ENCODE measurements around the gene STYXL1.
"Not testable (repeated sequence)": the region's sequence is repeated elsewhere in the genome, so short reads cannot be mapped to it uniquely, and the experiment has no call there.

The STYXL1 gene, protein sequence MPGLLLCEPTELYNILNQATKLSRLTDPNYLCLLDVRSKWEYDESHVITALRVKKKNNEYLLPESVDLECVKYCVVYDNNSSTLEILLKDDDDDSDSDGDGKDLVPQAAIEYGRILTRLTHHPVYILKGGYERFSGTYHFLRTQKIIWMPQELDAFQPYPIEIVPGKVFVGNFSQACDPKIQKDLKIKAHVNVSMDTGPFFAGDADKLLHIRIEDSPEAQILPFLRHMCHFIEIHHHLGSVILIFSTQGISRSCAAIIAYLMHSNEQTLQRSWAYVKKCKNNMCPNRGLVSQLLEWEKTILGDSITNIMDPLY

GRCh38 chr7:76047811-76048667, at the start of gene STYXL1, which contains the start of gene MDH2:
STYXL1 (minus strand) TSS chr7:76048000; CDS start chr7:76030523, 17,477 bp downstream.
MDH2 (plus strand) TSS chr7:76048106; CDS start chr7:76048161, 55 bp downstream.
- peak; percentile 94 for DNase-seq

DNA sequence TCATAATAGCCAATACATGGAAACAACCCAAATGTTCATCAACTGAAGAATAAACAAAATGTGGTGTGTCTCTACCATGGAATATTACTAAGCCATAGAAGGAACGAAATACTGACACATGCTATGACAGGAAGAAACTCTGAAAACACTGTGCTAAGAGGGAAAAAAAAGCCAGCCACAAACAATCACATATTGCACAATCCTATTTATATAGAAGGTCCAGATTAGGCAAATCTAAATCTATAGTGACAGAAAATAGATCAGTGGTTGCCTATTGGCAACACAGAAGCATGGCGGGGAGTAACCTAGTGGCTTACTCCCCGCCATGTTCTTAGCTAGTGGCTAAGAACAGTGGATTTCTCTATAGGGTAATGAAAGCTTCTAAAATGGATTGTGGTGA, 48.1 kb upstream of the STYXL1 start:
- no peak for DNase-seq

DNA sequence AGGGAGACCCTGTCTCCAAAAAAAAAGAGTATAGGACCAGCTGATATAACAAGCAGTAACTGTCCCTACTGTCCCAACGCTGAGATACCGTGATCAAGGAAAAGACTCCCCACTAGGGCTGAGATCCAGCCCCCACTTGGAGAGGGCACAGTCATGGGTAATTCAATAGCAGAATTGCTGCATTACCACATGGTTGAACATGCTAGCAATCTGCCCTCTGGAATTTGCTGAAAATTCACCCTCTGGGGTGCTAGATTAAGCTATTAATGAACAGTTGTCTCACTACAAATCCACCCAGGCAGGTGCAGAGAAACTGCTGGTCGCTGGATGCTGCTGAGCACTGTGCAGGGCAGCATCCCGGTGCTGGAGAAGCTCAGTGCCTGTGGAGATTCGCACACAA, 46.5 kb upstream of the STYXL1 start:
- not testable (repeated sequence) for DNase-seq

DNA sequence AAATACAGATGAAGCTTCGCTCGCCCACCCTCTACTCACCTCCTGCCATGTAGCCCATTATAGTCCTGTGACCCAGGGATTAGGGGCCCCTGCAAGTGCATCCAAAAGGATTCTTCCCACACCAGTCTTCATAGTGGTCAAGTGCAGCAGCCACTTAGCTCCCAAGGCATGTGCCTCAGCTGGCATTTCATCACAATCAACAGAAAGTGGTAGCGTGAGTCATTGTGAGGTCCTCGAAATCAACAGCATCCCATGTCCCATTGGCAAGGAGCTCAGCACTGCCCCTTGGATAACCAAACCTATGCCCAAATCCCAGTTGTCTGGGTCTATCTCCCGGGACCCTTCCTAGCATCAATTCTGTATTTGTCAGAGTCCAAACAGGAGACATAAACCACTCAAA, 45.7 kb upstream of the STYXL1 start:
- DNase-seq, result not testable (repeated sequence)

DNA sequence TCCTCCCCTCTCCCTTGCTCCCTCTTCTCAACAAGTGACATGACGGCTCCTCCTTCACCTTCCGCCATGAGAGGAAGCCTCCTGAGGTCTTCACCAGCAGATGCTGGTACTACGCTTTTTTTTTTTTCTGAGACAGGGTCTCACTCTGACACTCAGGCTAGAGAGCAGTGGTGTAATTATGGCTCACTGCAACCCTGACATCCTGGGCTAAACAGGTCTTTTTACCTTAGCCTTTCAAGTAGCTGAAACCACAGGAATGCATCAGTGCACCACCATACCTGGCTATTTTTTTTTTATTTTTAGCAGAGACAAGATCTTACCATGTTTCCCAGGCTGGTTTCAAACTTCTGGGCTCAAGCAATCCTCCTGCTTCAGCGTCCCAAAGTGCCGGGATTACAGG, 43.7 kb upstream of the STYXL1 start:
- no peak for DNase-seq

DNA sequence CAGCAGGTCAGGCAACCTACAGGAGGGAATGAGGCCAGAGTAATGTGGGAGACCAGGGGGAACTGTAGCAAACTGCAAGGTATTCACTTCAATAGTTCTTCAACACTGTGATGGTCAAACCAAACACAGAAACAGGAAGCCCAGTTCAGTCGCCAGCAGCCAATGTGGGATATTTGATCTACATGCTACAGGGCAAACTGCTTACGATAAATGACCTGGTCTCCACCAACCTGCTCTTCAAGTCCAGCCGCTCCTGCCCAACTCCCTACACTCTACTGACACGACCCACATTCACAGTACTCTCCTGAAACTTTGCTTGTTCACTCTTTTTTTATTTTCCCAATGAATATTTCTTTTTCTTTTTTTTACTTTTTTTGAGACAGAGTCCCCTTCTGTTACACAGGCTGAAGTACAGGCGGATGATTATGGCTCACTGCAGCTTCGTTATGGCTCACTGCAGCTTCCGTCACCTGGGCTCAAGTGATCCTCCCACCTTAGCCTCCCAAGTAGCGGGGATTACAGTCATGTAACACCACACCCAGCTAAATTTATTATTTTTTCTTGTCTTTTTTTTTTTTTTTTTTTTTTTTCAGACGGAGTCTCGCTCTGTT, 42.2 kb upstream of the STYXL1 start:
- no peak for DNase-seq

DNA sequence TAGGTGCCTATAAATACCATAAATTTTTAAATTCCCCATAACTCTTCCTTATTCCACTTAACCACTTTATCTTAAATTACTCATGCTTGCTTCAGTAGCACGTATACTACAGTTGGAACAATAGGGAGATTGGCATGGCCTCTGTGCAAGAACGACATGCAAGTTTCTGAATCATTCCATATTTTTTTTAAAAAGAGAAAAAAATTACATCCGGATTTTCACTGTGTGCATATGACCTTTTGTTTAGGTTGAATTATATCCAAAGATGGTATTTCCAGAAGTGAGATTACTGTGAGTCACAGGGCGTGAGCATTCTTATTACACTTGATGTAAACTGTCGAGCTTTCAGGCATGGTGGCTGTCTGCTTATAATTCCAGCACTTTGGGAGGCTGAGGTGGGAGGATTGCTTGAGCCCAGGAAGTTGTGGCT, 39.6 kb upstream of the STYXL1 start:
- DNase-seq, result not testable (repeated sequence)

GRCh38 chr7:76086070-76086469, 38.3 kb upstream of the STYXL1 start:
- no peak for DNase-seq

DNA sequence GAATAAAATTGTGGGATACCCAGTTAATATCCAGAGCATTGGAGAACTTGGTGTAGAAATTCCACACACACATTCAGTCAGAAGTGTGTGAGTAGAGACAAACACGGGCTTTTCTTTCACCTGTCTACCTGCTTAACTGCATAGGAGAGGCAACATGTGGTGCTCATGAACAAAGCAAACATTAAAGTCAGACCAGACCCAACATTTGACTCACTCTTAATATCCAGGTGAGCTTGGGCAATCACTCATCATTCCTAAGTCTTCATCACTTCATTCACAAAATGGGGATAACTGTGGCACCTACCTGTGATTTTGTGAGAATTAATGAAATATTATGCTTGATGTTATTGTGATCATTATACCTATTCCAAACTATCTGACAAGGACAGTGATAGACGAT, 36.3 kb upstream of the STYXL1 start:
- DNase-seq, result not testable (repeated sequence)

- no peak for DNase-seq
Measured at GRCh38 chr7:76080204-76080603, 32.4 kb upstream of the STYXL1 start.

GRCh38 chr7:76077435-76077834, 29.6 kb upstream of the STYXL1 start:
- no peak for DNase-seq

GRCh38 chr7:76076995-76077394, 29.2 kb upstream of the STYXL1 start:
- DNase-seq, result no peak

DNA sequence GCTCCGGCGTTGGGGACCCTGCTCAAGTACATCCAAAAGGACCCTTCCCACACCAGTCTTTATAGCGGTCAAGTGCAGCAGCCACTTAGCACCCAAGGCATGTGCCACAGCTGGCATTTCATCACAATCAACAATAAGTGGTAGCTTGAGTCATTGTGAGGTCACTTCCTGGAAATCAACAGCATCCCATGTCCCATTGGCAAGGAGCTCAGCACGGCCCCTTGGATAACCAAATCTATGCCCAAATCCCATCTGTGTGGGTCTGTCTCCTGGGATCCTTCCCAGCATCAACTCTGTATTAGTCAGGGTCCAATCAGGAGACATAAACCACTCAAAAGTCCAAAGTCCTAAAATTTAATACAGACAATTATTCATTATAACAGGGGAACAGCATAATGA, 27.2 kb upstream of the STYXL1 start:
- no peak for DNase-seq

DNA sequence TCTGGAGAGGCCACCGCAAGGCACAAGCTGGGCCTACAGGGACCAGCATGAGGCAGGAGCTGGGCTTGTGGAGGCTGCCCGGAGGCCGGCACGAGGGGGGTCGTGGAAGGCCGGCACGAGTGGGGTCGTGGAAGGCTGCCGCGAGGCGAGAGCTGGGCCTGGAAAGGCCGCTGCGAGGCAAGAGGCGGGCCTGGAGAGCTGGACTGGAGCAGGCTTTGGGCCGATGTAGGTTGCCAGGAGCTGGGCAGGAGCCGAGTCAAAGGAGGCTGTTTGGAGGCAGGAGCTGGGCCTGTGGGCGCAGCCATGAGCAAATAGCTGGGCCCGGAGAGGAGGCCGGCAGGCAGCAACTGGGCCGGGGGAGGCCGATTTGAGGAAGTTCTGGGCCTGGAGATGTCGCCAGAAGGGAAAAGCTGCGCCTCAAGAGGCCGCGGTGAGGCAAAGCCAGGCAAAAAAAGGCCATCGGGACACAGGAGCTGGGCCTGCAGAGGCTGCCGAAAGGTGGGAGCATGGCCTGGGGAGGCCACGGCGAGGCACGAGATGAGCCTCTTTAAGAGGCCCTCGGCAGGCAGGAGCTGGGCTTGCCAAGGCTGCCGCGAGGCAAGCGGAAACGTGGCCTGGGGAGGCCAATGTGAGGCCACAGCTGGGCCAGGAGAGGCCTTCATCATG, 26.6 kb upstream of the STYXL1 start:
- no peak for DNase-seq

DNA sequence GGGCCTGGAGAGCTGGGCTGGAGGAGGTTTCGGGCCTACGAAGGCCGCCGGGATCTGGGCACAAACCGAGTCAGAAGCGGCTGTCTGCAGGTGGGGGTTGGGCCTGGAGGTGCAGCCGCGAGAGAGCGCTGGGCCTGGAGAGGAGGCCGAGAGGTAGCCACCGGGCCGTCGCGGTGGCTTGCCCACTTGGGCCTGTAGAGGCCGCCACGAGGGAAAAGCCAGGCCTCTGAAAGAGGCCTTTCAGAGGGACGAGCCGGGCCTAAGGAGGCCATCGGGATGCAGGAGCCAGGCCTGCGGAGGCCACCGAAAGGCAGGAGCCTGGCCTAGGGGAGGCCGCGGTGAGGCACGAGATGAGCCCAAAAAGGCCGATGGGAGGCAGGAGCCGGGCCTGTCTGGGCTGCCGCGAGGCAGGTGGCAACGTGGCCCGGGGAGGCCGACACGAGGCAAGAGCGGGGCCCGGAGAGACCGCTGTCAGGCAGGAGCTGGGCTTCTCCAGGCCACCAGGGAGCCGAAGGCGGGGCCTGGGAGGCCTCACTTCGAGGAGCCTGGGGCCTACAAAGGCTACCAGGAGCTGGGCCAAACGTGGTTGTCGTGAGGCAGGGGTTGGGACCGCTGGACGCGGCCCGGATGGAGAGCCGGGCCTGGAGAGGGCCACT, 25.7 kb upstream of the STYXL1 start:
- no peak for DNase-seq

GRCh38 chr7:76072243-76073148, 24.7 kb upstream of the STYXL1 start:
- no peak for DNase-seq

GRCh38 chr7:76071316-76072242, 23.8 kb upstream of the STYXL1 start:
- DNase-seq, result no peak

GRCh38 chr7:76069238-76069638, 21.4 kb upstream of the STYXL1 start:
- no peak for DNase-seq

- DNase-seq, result no peak
Measured at GRCh38 chr7:76066716-76067503, 19.1 kb upstream of the STYXL1 start.

Data from stimulated activated CD4-positive, alpha-beta T cell treated with anti-CD3 and anti-CD28 coated beads, Interleukin-1b, Interleukin-23, amount 100 ng/mL, for 48 hours (primary cell).